OCI-LY1 (cell line): ENCODE measurements around the gene CELF2.

Experiments
- CTCF ChIP-seq: fragments of 200-600 bp; sonication (generic), shearing (Covaris generic); IDR thresholded peaks from 2 replicates; pipeline ENCODE4 v1.5.1; 2017; ENCODE audit warnings: mild to moderate bottlenecking, antibody characterized with exemption, low read length, moderate library complexity, mixed read lengths
- EZH2 ChIP-seq: fragments of 200-600 bp; sonication (generic), shearing (Covaris generic); IDR thresholded peaks from 2 replicates; pipeline ENCODE4 v1.8.0; 2017; ENCODE audit warnings: borderline replicate concordance, mixed run types, mild to moderate bottlenecking, antibody characterized with exemption, low read length, moderate library complexity, mixed read lengths

GRCh38 chr10:11081408-11081807, 63.7 kb downstream of the CELF2 start:
- TF ChIP-seq CTCF (no peak), EZH2 (no peak)
